Mesendoderm (in vitro differentiated cells): ENCODE data around the gene CTSW.

ENCODE experiments used
- DNase-seq: peaks from one replicate; pipeline ENCODE4 v3.0.0; 2013
- H2AK5ac ChIP-seq: 2 replicates; pipeline ENCODE4 v1.6.1; 2013; ENCODE audit warnings: low read length, inconsistent platforms
- H2BK120ac ChIP-seq: 2 replicates; pipeline ENCODE4 v1.6.1; 2013; ENCODE audit warnings: low read depth, mild to moderate bottlenecking, low read length, moderate library complexity, mixed read lengths
- H2BK15ac ChIP-seq: replicated peaks from 2 replicates; pipeline ENCODE4 v1.6.1; 2013; ENCODE audit warnings: low read depth, mild to moderate bottlenecking, moderate library complexity
- H2BK5ac ChIP-seq: 2 replicates; pipeline ENCODE4 v1.6.1; 2013; ENCODE audit warnings: low read length, inconsistent platforms
- H3K18ac ChIP-seq: 2 replicates; pipeline ENCODE4 v1.6.1; 2013; ENCODE audit warnings: mild to moderate bottlenecking, low read length, mixed read lengths
- H3K23ac ChIP-seq: one replicate; pipeline ENCODE4 v1.6.1; 2013; ENCODE audit warnings: low read length
- H3K27ac ChIP-seq: 2 replicates; pipeline ENCODE4 v1.5.1; 2013; ENCODE audit warnings: low read depth, mild to moderate bottlenecking, inconsistent platforms, low read length, moderate library complexity
- H3K27me3 ChIP-seq: 2 replicates; pipeline ENCODE4 v1.6.1; 2013; ENCODE audit warnings: low read length, control low read depth, mild to moderate bottlenecking, inconsistent platforms; ENCODE audit not compliant: insufficient read depth, poor library complexity
- H3K36me3 ChIP-seq: 2 replicates; pipeline ENCODE4 v1.6.1; 2013; ENCODE audit warnings: low read length, inconsistent platforms; ENCODE audit not compliant: control insufficient read depth, insufficient read depth
- H3K4ac ChIP-seq: one replicate; pipeline ENCODE4 v1.6.1; 2013; ENCODE audit warnings: low read depth, mild to moderate bottlenecking, low read length, moderate library complexity
- H3K4me1 ChIP-seq: 2 replicates; pipeline ENCODE4 v1.6.1; 2013; ENCODE audit warnings: low read depth, low read length, inconsistent platforms; ENCODE audit not compliant: control insufficient read depth
- H3K4me2 ChIP-seq: 2 replicates; pipeline ENCODE4 v1.6.1; 2013; ENCODE audit warnings: low read length
- H3K4me3 ChIP-seq: 2 replicates; pipeline ENCODE4 v1.5.1; 2013; ENCODE audit warnings: mild to moderate bottlenecking, low read length
- H3K56ac ChIP-seq: one replicate; pipeline ENCODE4 v1.6.1; 2013; ENCODE audit warnings: low read length
- H3K79me1 ChIP-seq: 2 replicates; pipeline ENCODE4 v1.6.1; 2013; ENCODE audit warnings: low read length, inconsistent platforms
- H3K79me2 ChIP-seq: 2 replicates; pipeline ENCODE4 v1.6.1; 2013; ENCODE audit warnings: mild to moderate bottlenecking, low read length; ENCODE audit not compliant: control insufficient read depth, insufficient read depth
- H3K9ac ChIP-seq: 2 replicates; pipeline ENCODE4 v1.6.1; 2013; ENCODE audit warnings: low read length, inconsistent platforms
- H4K5ac ChIP-seq: one replicate; pipeline ENCODE4 v1.6.1; 2013; ENCODE audit warnings: low read length
- H4K8ac ChIP-seq: one replicate; pipeline ENCODE4 v1.6.1; 2013; ENCODE audit warnings: low read depth, mild to moderate bottlenecking, control low read depth, low read length, moderate library complexity
- WGBS: extraction: QIAGEN DNeasy Blood & Tissue Kit; methylation state at CpG from one replicate; pipeline ENCODE4 v1.1.7; 2013; ENCODE audit warnings: low lambda C conversion rate, missing lambda C conversion rate; ENCODE audit not compliant: insufficient coverage; ENCODE audit errors: extremely low coverage; 5-methylcytosine and 5-hydroxymethylcytosine counted together

Gene CTSW

GRCh38 chr11:65921033-65921555 lies 41.5 kb downstream of the CTSW start:
- Histone ChIP-seq H3K18ac (no peak overlapping the region), H3K27me3 (no peaks in the 10 kb centered on the region), H3K4ac (no peak overlapping the region), H3K36me3 (no peaks in the 10 kb centered on the region), H4K5ac (no peak overlapping the region), H3K9ac (no peak overlapping the region), H2AK5ac (no peak overlapping the region), H4K8ac (no peak overlapping the region), H2BK15ac (no peak overlapping the region), H3K4me2 (no peak overlapping the region), H3K56ac (no peak overlapping the region), H2BK5ac (no peak overlapping the region), H3K23ac (no peak overlapping the region), H2BK120ac (no peak overlapping the region), H3K4me3 (no peak overlapping the region), H3K27ac (no peak overlapping the region), H3K4me1 (peaks cover 3% of the 10 kb centered on the region), H3K79me1 (peaks cover 17% of the 10 kb centered on the region), H3K79me2 (peaks cover 8% of the 10 kb centered on the region)
- WGBS = no CpG with 5 or more reads among the region's 12 CpGs
- DNase-seq = no peak

GRCh38 chr11:65921876-65922275 lies 42.2 kb downstream of the CTSW start:
- H3K23ac ChIP-seq = no peak overlapping the region
- no peak overlapping the region for H4K8ac ChIP-seq
- H3K4me3 ChIP-seq = no peak overlapping the region
- H3K27me3 ChIP-seq = no peaks in the 10 kb centered on the region
- peaks cover 3% of the 10 kb centered on the region for H3K4me1 ChIP-seq
- peaks cover 17% of the 10 kb centered on the region for H3K79me1 ChIP-seq
- no peak overlapping the region for H2BK5ac ChIP-seq
- H2BK120ac ChIP-seq = no peak overlapping the region
- no peak overlapping the region for H3K27ac ChIP-seq
- H3K56ac ChIP-seq = no peak overlapping the region
- no peak for DNase-seq
- no peak overlapping the region for H3K18ac ChIP-seq
- no peak overlapping the region for H4K5ac ChIP-seq
- H3K79me2 ChIP-seq = peaks cover 8% of the 10 kb centered on the region
- H3K4me2 ChIP-seq = no peak overlapping the region
- no peak overlapping the region for H3K4ac ChIP-seq
- no CpG with 5 or more reads among the region's 10 CpGs for WGBS
- no peak overlapping the region for H2BK15ac ChIP-seq
- H3K36me3 ChIP-seq = no peaks in the 10 kb centered on the region
- no peak overlapping the region for H3K9ac ChIP-seq
- H2AK5ac ChIP-seq = no peak overlapping the region

- H2AK5ac ChIP-seq = no peak overlapping the region
- no peak overlapping the region for H3K56ac ChIP-seq
- no peak for DNase-seq
- H3K4ac ChIP-seq = no peak overlapping the region
- H3K27me3 ChIP-seq = no peaks in the 10 kb centered on the region
- H4K8ac ChIP-seq = no peak overlapping the region
- no peak overlapping the region for H4K5ac ChIP-seq
- no peak overlapping the region for H2BK5ac ChIP-seq
- no peak overlapping the region for H3K4me3 ChIP-seq
- H3K4me2 ChIP-seq = no peak overlapping the region
- peaks cover 8% of the 10 kb centered on the region for H3K79me2 ChIP-seq
- H2BK120ac ChIP-seq = no peak overlapping the region
- WGBS = no CpG with 5 or more reads among the region's 3 CpGs
- no peak overlapping the region for H3K18ac ChIP-seq
- H3K4me1 ChIP-seq = peaks cover 3% of the 10 kb centered on the region
- no peaks in the 10 kb centered on the region for H3K36me3 ChIP-seq
- H3K79me1 ChIP-seq = peaks cover 13% of the 10 kb centered on the region
- no peak overlapping the region for H3K23ac ChIP-seq
- H3K9ac ChIP-seq = no peak overlapping the region
- H2BK15ac ChIP-seq = no peak overlapping the region
- H3K27ac ChIP-seq = no peak overlapping the region
Measured at GRCh38 chr11:65922565-65922964, 42.9 kb downstream of the CTSW start.

GRCh38 chr11:65925397-65925796 lies 45.8 kb downstream of the CTSW start:
- Histone ChIP-seq H3K27me3 (no peaks in the 10 kb centered on the region), H3K27ac (no peak overlapping the region), H3K36me3 (no peaks in the 10 kb centered on the region), H3K79me1 (no peaks in the 10 kb centered on the region), H3K4ac (no peak overlapping the region), H4K8ac (no peak overlapping the region), H2BK5ac (no peak overlapping the region), H3K4me2 (no peak overlapping the region), H3K4me1 (no peaks in the 10 kb centered on the region), H4K5ac (no peak overlapping the region), H2AK5ac (no peak overlapping the region), H3K4me3 (no peak overlapping the region), H2BK120ac (no peak overlapping the region), H3K79me2 (no peaks in the 10 kb centered on the region), H3K9ac (no peak overlapping the region), H3K18ac (no peak overlapping the region), H2BK15ac (no peak overlapping the region), H3K23ac (no peak overlapping the region), H3K56ac (no peak overlapping the region)
- no CpG with 5 or more reads among the region's 2 CpGs for WGBS
- no peak for DNase-seq

GRCh38 chr11:65927904-65928397 lies 48.3 kb downstream of the CTSW start:
- WGBS = no CpG with 5 or more reads among the region's 9 CpGs
- H3K36me3 ChIP-seq = no peaks in the 10 kb centered on the region
- H2AK5ac ChIP-seq = no peak overlapping the region
- H2BK120ac ChIP-seq = no peak overlapping the region
- H2BK15ac ChIP-seq = no peak overlapping the region
- no peak overlapping the region for H3K9ac ChIP-seq
- no peak overlapping the region for H4K8ac ChIP-seq
- no peaks in the 10 kb centered on the region for H3K79me1 ChIP-seq
- H3K27ac ChIP-seq = no peak overlapping the region
- no peak overlapping the region for H3K4me2 ChIP-seq
- no peak overlapping the region for H3K4me3 ChIP-seq
- no peaks in the 10 kb centered on the region for H3K79me2 ChIP-seq
- no peak overlapping the region for H3K23ac ChIP-seq
- H3K18ac ChIP-seq = no peak overlapping the region
- H4K5ac ChIP-seq = no peak overlapping the region
- no peaks in the 10 kb centered on the region for H3K27me3 ChIP-seq
- peak overlapping the region; percentile 34 for H3K56ac ChIP-seq
- no peaks in the 10 kb centered on the region for H3K4me1 ChIP-seq
- no peak for DNase-seq
- no peak overlapping the region for H2BK5ac ChIP-seq
- H3K4ac ChIP-seq = no peak overlapping the region

GRCh38 chr11:65928667-65929066 lies 49.0 kb downstream of the CTSW start:
- WGBS = no CpG with 5 or more reads among the region's 6 CpGs
- no peak for DNase-seq
- no peaks in the 10 kb centered on the region for H3K27me3 ChIP-seq

More at GRCh38 chr11:65928667-65929066, 49.0 kb downstream of the CTSW start:
- Histone ChIP-seq H3K79me2 (no peaks in the 10 kb centered on the region), H3K4me3 (no peak overlapping the region), H3K9ac (no peak overlapping the region), H3K4ac (no peak overlapping the region), H2BK15ac (no peak overlapping the region), H3K4me1 (no peaks in the 10 kb centered on the region), H4K5ac (no peak overlapping the region), H2AK5ac (no peak overlapping the region), H2BK120ac (no peak overlapping the region), H3K36me3 (no peaks in the 10 kb centered on the region), H3K23ac (no peak overlapping the region), H3K18ac (no peak overlapping the region), H2BK5ac (no peak overlapping the region), H3K4me2 (no peak overlapping the region), H3K27ac (no peak overlapping the region), H3K56ac (no peak overlapping the region), H3K79me1 (no peaks in the 10 kb centered on the region), H4K8ac (no peak overlapping the region)
